HG03045 (cell line): ENCODE measurements around the gene RAP1GAP2.

ENCODE experiments used
- ATAC-seq: cut with Tn5 transposase; IDR thresholded peaks from one replicate; pipeline ENCODE4 v1.9.1; 2021; ENCODE audit warnings: mild to moderate bottlenecking, moderate library complexity; ENCODE audit not compliant: unreplicated experiment

RAP1GAP2 gene

DNA sequence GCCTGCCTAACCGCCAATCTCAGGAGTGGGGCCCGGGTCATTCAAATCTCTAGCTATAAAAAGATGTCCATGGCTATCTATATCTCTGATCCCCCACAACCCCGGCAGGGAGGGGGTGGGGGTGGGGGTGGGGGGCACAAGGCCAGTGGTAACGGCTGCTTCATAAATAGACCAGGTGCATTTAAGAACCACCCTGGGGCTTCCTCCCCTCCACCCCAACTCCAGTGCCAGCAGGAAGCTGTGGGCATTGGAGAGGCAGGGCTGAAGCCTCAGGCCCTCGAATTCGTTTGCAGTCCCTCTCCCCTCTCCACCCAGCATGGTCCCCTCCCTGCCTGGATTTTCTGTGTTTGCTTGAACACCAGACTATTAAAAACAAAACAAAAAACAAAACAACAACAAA, 56.0 kb downstream of the RAP1GAP2 start:
- ATAC-seq: no peak

GRCh38 chr17:2852729-2853282, 56.6 kb downstream of the RAP1GAP2 start:
- no peak for ATAC-seq

- no peak for ATAC-seq
Observed at GRCh38 chr17:2853283-2854142, 57.3 kb downstream of the RAP1GAP2 start.

- ATAC-seq: no peak
Observed at GRCh38 chr17:2854143-2855055, 58.2 kb downstream of the RAP1GAP2 start.

DNA sequence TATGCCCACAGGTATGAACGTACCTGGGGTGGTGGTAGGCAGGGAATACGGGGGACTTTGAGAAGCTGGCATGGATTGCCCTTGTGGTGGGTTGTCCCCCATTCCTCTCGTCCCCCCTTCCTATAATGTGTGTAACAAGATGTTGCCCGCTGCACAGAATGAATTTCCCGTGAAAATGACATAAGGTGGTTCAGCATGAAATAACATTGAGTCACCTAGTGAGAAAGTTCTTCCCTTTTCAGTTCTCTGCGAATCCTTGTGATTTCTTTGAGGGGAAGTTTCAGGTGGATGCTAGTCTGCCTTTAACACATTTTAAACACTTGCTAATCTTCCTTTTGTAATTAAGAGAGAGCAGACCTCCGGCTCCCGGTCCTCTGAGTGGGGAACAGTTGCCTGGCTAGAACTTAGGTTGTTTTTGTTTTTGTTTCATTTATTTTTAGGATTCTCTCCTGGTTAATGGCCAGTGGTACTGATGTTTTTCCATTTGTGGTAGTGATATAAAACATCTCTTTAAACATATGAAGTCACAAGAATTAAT, 58.9 kb downstream of the RAP1GAP2 start:
- ATAC-seq: no peak

- ATAC-seq: no peak
Observed at GRCh38 chr17:2856727-2857126, 60.5 kb downstream of the RAP1GAP2 start.

DNA sequence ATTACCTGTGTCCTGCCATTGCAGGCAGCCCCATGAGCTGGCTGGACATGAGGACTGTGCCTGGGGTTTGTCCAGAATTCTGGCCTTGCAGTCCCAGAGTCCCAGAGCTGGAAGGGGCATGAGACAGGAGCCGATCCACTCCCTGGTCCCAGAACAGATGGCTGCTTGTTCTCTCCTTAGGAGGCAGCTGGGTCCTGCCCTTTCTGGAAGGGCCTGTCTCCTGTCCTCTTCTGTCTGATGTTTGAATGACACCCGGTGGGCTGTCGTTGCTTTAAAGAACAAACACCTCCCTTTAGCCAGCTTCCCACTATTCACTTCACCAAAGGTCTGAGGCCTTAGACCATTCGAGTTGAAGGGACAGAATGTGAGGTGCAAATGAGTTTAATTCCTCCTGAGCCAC, 63.8 kb downstream of the RAP1GAP2 start:
- no peak for ATAC-seq

- no peak for ATAC-seq
Observed at GRCh38 chr17:2860883-2861282, 64.6 kb downstream of the RAP1GAP2 start.

DNA sequence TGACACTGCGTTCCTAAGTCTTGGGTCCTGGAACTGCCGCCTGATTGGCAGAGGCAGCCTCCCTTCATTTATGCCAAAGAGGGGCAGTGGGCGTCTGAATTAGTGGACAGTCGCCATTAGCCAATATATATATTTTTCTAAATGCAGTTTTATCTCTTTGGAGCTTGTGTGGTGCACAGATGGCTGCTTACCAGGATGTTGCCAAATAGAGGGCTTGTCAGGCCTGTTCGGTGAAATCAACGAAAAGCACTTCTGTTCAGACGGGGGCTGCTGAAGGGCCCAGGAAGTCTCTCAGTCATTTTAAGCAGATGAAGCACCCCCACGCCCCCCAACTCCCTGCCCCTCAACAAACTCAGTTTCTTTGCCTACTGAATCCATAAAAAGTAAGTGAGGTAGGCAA, 66.0 kb downstream of the RAP1GAP2 start:
- ATAC-seq: no peak

DNA sequence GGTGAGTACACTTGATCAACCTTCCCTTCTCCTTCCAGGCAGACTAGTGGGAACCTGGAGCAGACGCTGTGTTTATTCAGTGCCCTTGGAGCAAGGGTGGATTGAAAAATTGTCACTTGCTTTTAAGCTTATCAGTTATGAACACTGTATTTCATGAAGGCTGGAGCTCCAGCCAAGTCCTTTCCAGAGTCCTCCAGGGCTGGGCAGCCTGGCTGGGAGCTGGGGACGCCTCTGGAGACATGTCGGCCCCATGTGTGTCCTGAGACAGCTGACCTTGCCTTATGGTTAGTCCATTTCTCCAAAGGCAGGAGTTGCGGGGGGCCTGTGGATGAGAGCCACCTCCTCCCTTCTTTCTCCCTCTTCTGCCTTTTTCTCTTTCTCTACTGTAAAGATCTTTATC, 67.0 kb downstream of the RAP1GAP2 start:
- ATAC-seq: no peak

- no peak for ATAC-seq
Observed at GRCh38 chr17:2865228-2865627, 69.0 kb downstream of the RAP1GAP2 start.

GRCh38 chr17:2867441-2868424, 71.5 kb downstream of the RAP1GAP2 start:
- no peak for ATAC-seq

DNA sequence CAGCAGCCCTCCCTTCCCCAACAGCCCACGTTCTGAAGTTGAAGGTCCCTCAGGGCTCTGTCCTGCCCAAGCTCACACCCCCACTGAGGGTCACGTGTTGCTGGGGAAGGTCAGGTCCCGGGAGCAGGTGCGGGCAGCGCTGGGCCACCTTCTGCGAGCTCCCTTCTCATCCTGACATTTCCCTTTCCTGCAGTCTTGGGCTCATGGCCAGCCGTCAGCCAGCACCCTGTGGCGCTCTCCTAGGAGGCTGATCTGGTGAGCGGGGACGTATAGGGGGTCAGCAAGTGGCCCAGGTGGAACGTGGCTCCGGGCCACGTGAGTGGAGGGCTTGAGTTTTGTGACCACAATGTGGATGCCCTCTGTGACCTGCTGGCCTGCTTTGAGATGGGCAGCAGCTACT, 73.4 kb downstream of the RAP1GAP2 start:
- no peak for ATAC-seq

GRCh38 chr17:2871205-2871604, 75.0 kb downstream of the RAP1GAP2 start:
- ATAC-seq: no peak

DNA sequence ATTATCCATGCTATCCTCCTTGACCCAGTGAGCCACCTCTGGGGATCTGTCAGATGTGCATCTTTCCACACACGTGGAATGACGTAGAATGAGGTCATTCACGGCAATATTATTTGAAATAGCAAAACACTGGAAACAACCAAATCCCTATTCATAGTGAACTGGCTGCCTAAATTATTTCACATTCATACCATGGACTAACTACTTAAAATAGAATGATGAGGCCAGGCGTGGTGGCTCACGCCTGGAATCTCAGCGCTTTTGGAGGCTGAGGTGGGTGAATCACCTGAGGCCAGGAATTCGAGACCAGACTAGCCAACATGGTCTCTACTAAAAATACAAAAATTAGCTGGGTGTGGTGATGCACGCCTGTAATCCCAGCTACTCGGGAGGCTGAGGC, 75.5 kb downstream of the RAP1GAP2 start:
- no peak for ATAC-seq

DNA sequence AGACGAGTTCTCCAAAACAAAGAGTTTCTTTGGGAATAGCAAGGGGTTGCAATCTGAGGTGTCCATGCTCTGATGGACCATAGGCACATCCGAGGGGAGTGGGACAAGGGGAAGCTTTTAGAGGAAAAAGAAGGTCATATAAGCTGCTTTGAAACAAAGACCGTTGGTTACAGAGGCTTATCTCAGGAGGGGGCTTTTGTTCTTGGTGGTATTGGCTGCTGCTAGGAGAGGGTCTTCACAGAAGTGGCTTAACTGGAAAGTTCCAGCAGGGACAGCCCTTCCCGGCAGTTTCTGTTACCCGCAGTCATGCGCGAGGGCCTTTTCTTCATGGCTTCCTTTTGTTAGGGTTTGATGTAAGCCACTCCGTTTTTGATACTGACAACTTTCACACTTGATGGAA, 76.0 kb downstream of the RAP1GAP2 start:
- ATAC-seq: no peak

- no peak for ATAC-seq
Observed at GRCh38 chr17:2874189-2874686, 78.0 kb downstream of the RAP1GAP2 start.

- no peak for ATAC-seq
Observed at GRCh38 chr17:2875608-2876007, 79.4 kb downstream of the RAP1GAP2 start.

- no peak for ATAC-seq
Observed at GRCh38 chr17:2876467-2876866, 80.2 kb downstream of the RAP1GAP2 start.

GRCh38 chr17:2878751-2879254, 82.6 kb downstream of the RAP1GAP2 start:
- ATAC-seq: no peak
